H9 (cell line): ENCODE data around the gene TTC27. TPM values are rescaled to one million over a fixed set of nuclear protein-coding genes. Genes with fewer than 3 reads are reported as not detected.

Experiments used
- DNase-seq: peaks from one replicate; pipeline ENCODE4 v3.0.0-alpha.2; 2017
- H2AFZ ChIP-seq: one replicate; pipeline ENCODE4 v1.6.1; 2013; ENCODE audit warnings: mild to moderate bottlenecking, low read length, control low read depth, moderate library complexity
- H2AK5ac ChIP-seq: 2 replicates; pipeline ENCODE4 v1.6.1; 2013; ENCODE audit warnings: low read length, control low read depth, mixed read lengths; ENCODE audit not compliant: insufficient read length
- H2BK120ac ChIP-seq: one replicate; pipeline ENCODE4 v1.6.1; 2013; ENCODE audit warnings: low read depth, mild to moderate bottlenecking, low read length, control low read depth, inconsistent platforms; ENCODE audit not compliant: poor library complexity, severe bottlenecking
- H2BK12ac ChIP-seq: 2 replicates; pipeline ENCODE4 v1.6.1; 2013; ENCODE audit warnings: low read length, control low read depth, mixed read lengths, low read depth; ENCODE audit not compliant: insufficient read length
- H2BK15ac ChIP-seq: 2 replicates; pipeline ENCODE4 v1.6.1; 2013; ENCODE audit warnings: low read depth, low read length, control low read depth
- H2BK20ac ChIP-seq: one replicate; pipeline ENCODE4 v1.6.1; 2013; ENCODE audit warnings: low read depth, mild to moderate bottlenecking, low read length, control low read depth, inconsistent platforms; ENCODE audit not compliant: poor library complexity, severe bottlenecking
- H2BK5ac ChIP-seq: 2 replicates; pipeline ENCODE4 v1.6.1; 2013; ENCODE audit warnings: low read length, control low read depth, mixed read lengths; ENCODE audit not compliant: insufficient read length
- H3K14ac ChIP-seq: 2 replicates; pipeline ENCODE4 v1.6.1; 2013; ENCODE audit warnings: low read length, control low read depth; ENCODE audit not compliant: insufficient read depth
- H3K18ac ChIP-seq: 2 replicates; pipeline ENCODE4 v1.6.1; 2013; ENCODE audit warnings: low read depth, mild to moderate bottlenecking, mixed read lengths, low read length, control low read depth; ENCODE audit not compliant: insufficient read length
- H3K23ac ChIP-seq: 2 replicates; pipeline ENCODE4 v1.6.1; 2013; ENCODE audit warnings: low read length, control low read depth, mixed read lengths, low read depth; ENCODE audit not compliant: insufficient read length
- H3K23me2 ChIP-seq: 2 replicates; pipeline ENCODE4 v1.6.1; 2013; ENCODE audit warnings: low read depth, mild to moderate bottlenecking, mixed read lengths, low read length, control low read depth; ENCODE audit not compliant: insufficient read length, poor library complexity, severe bottlenecking
- H3K27ac ChIP-seq: 2 replicates; pipeline ENCODE4 v1.5.1; 2013; ENCODE audit warnings: low read length, control low read depth, mixed read lengths, low read depth; ENCODE audit not compliant: insufficient read length
- H3K27me3 ChIP-seq: 2 replicates; pipeline ENCODE4 v1.6.1; 2013; ENCODE audit warnings: low read length, control low read depth, inconsistent platforms; ENCODE audit not compliant: insufficient read depth
- H3K4ac ChIP-seq: 2 replicates; pipeline ENCODE4 v1.6.1; 2013; ENCODE audit warnings: low read depth, mild to moderate bottlenecking, control low read depth, inconsistent platforms, low read length, moderate library complexity
- H3K4me1 ChIP-seq: 2 replicates; pipeline ENCODE4 v1.6.1; 2013; ENCODE audit warnings: low read length, control low read depth, inconsistent platforms; ENCODE audit not compliant: insufficient read depth
- H3K4me2 ChIP-seq: 2 replicates; pipeline ENCODE4 v1.6.1; 2013; ENCODE audit warnings: low read length, control low read depth, mixed read lengths; ENCODE audit not compliant: insufficient read length, insufficient read depth
- H3K56ac ChIP-seq: 2 replicates; pipeline ENCODE4 v1.6.1; 2013; ENCODE audit warnings: low read depth, mild to moderate bottlenecking, mixed read lengths, low read length, control low read depth; ENCODE audit not compliant: insufficient read length
- H3K79me1 ChIP-seq: 2 replicates; pipeline ENCODE4 v1.6.1; 2013; ENCODE audit warnings: low read depth, mild to moderate bottlenecking, moderate library complexity, low read length, control low read depth, inconsistent platforms; ENCODE audit not compliant: insufficient read depth, poor library complexity, severe bottlenecking
- H3K79me2 ChIP-seq: 2 replicates; pipeline ENCODE4 v1.6.1; 2013; ENCODE audit warnings: low read length, control low read depth, inconsistent platforms; ENCODE audit not compliant: insufficient read depth
- H3K9ac ChIP-seq: 2 replicates; pipeline ENCODE4 v1.6.1; 2013; ENCODE audit warnings: low read length, control low read depth, mixed read lengths; ENCODE audit not compliant: insufficient read length; ENCODE audit errors: extremely low read depth
- H3K9me3 ChIP-seq: one replicate; pipeline ENCODE4 v1.6.1; 2013; ENCODE audit warnings: low read depth, low read length, inconsistent platforms; ENCODE audit not compliant: control insufficient read depth
- H3T11ph ChIP-seq: one replicate; pipeline ENCODE4 v1.6.1; 2013; ENCODE audit warnings: mild to moderate bottlenecking, low read length, control low read depth, inconsistent platforms
- H4K20me1 ChIP-seq: one replicate; pipeline ENCODE4 v1.6.1; 2013; ENCODE audit not compliant: control insufficient read depth, insufficient read length, insufficient read depth
- H4K5ac ChIP-seq: 2 replicates; pipeline ENCODE4 v1.6.1; 2013; ENCODE audit warnings: low read depth, mild to moderate bottlenecking, mixed read lengths, low read length, control low read depth; ENCODE audit not compliant: insufficient read length
- H4K8ac ChIP-seq: replicated peaks from 2 replicates; pipeline ENCODE4 v1.6.1; 2013; ENCODE audit warnings: low read length, control low read depth, mixed read lengths, low read depth; ENCODE audit not compliant: insufficient read length
- H4K91ac ChIP-seq: 2 replicates; pipeline ENCODE4 v1.6.1; 2013; ENCODE audit warnings: low read depth, mild to moderate bottlenecking, moderate library complexity, mixed read lengths, low read length, control low read depth; ENCODE audit not compliant: insufficient read length
- H3K27ac Mint-ChIP-seq, 3 experiments: 2 replicates in 2 of 3; 3 replicates in 1 of 3; pipeline ENCODE4 v1.8.0; 2020 to 2021; ENCODE audit warnings: mixed read lengths in 3 of 3, mild to moderate bottlenecking in 1 of 3, moderate library complexity in 1 of 3
- H3K27me3 Mint-ChIP-seq: 2 replicates; pipeline ENCODE4 v1.8.0; 2021; ENCODE audit warnings: low read depth, mild to moderate bottlenecking, moderate library complexity, mixed read lengths
- H3K36me3 Mint-ChIP-seq, 3 experiments: 2 replicates in 2 of 3; 3 replicates in 1 of 3; pipeline ENCODE4 v1.8.0; 2020 to 2021; ENCODE audit warnings: low read depth in 3 of 3, mixed read lengths in 3 of 3; ENCODE audit not compliant: insufficient read depth in 1 of 3
- H3K4me1 Mint-ChIP-seq, 2 experiments: 2 replicates each; pipeline ENCODE4 v1.8.0; 2020; ENCODE audit warnings: mixed read lengths in 2 of 2
- H3K4me3 Mint-ChIP-seq, 2 experiments: 2 replicates in 1 of 2; 3 replicates in 1 of 2; pipeline ENCODE4 v1.8.0; 2020 to 2021; ENCODE audit warnings: mild to moderate bottlenecking in 2 of 2, mixed read lengths in 2 of 2, moderate library complexity in 1 of 2
- H3K9me3 Mint-ChIP-seq, 2 experiments: 2 replicates in 1 of 2; 3 replicates in 1 of 2; pipeline ENCODE4 v1.8.0; 2020; ENCODE audit warnings: mild to moderate bottlenecking in 2 of 2, mixed read lengths in 2 of 2, moderate library complexity in 1 of 2
- WGBS: extraction: QIAGEN DNeasy Blood & Tissue Kit; methylation state at CpG from one replicate; pipeline ENCODE4 v1.1.7; 2013; ENCODE audit warnings: missing lambda C conversion rate, low lambda C conversion rate, mixed read lengths; ENCODE audit not compliant: insufficient read length; ENCODE audit errors: extremely low coverage; 5-methylcytosine and 5-hydroxymethylcytosine counted together
- total RNA-seq: library from RNA; stranded (reverse); gene quantifications from 2 replicates; pipeline ENCODE4 v1.2.1, GENCODE V29; 2021
- TF ChIP-seq, protein P1 (sequence below): fragments of 200-600 bp; sonication (generic); conservative IDR thresholded peaks from 3 replicates; pipeline ENCODE4 v1.8.0; 2021; ENCODE audit warnings: antibody characterized with exemption, mild to moderate bottlenecking

The TTC27 gene
- total RNA-seq, 1 experiment from 2014 or later = 26.0 TPM

DNA sequence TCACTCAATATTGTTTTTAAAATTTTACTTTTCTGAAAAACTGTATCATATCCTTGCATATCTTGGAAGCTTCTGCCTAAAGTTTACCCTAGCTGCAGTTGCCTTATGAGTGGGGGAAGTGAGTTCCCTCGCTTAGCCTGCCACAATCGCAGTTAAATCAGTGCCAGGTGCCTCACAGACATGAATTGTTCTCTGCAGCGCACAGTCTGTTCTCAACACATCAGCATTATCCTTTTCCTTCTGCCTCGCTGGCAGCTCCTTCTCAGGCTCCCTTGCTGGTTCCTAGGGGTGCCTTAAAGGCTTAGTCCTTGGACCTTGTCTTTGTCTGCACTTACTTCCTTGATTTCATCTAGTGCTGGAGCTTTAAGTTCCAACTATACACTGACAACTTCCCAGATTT, 132.8 kb downstream of the TTC27 start:
- Histone ChIP-seq H2AK5ac (no peak overlapping the region), H3K23me2 (no peaks in the 10 kb centered on the region), H2BK120ac (no peak overlapping the region), H2BK15ac (no peak overlapping the region), H3K9me3 (no peaks in the 10 kb centered on the region), H2BK12ac (no peak overlapping the region), H4K20me1 (no peaks in the 10 kb centered on the region), H3K27ac (no peak overlapping the region), H3K14ac (no peak overlapping the region), H4K5ac (no peak overlapping the region), H3K4me1 (no peaks in the 10 kb centered on the region), H3K4me2 (no peak overlapping the region), H3K9ac (no peak overlapping the region), H3K27me3 (no peaks in the 10 kb centered on the region), H2BK5ac (no peak overlapping the region), H2AFZ (no peak overlapping the region), H3K79me2 (no peaks in the 10 kb centered on the region), H3K4ac (no peak overlapping the region), H4K8ac (no peak overlapping the region), H4K91ac (no peak overlapping the region), H3K79me1 (no peaks in the 10 kb centered on the region), H3K56ac (no peak overlapping the region), H2BK20ac (no peak overlapping the region), H3K18ac (no peak overlapping the region), H3T11ph (no peak overlapping the region), H3K23ac (no peak overlapping the region)
- WGBS = no CpG with 5 or more reads among the region's 4 CpGs
- Mint-ChIP-seq H3K4me3 (no peak overlapping the region), H3K4me1 (peaks cover 0 to 5% of the 10 kb centered on the region in 2 experiments; a peak in 1 of 4 replicates), H3K27me3 (no peaks in the 10 kb centered on the region), H3K9me3 (no peaks in the 10 kb centered on the region), H3K36me3 (peaks cover 2 to 24% (median 12%) of the 10 kb centered on the region in 3 experiments; a peak in 5 of 7 replicates), H3K27ac (no peak overlapping the region; a peak in 1 of 7 replicates)
- TF ChIP-seq, protein P1, sequence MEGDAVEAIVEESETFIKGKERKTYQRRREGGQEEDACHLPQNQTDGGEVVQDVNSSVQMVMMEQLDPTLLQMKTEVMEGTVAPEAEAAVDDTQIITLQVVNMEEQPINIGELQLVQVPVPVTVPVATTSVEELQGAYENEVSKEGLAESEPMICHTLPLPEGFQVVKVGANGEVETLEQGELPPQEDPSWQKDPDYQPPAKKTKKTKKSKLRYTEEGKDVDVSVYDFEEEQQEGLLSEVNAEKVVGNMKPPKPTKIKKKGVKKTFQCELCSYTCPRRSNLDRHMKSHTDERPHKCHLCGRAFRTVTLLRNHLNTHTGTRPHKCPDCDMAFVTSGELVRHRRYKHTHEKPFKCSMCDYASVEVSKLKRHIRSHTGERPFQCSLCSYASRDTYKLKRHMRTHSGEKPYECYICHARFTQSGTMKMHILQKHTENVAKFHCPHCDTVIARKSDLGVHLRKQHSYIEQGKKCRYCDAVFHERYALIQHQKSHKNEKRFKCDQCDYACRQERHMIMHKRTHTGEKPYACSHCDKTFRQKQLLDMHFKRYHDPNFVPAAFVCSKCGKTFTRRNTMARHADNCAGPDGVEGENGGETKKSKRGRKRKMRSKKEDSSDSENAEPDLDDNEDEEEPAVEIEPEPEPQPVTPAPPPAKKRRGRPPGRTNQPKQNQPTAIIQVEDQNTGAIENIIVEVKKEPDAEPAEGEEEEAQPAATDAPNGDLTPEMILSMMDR = no peak
- no peak for DNase-seq
